ENCODE results near the gene TRIO.

DNA sequence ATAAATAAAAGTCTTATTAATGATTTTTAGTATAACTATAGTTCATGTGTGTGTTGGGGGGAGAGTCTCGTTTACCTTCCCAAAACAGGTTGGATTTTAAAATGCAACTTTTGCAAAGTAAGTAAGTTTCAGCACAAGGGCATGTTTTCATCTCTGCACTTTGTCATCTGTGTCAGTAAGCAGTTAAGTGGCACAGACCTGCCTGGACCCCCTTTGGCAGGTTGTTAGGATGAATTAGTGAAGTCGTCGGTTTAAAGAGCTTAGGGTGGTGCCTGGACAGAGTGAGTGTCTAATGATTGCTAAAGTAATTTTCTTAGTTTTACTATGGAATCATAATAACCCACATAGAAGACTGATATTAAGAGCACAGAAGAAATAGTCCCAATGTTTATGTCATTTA lies 74.9 kb downstream of the TRIO start:
- TF ChIP-seq, protein P1, sequence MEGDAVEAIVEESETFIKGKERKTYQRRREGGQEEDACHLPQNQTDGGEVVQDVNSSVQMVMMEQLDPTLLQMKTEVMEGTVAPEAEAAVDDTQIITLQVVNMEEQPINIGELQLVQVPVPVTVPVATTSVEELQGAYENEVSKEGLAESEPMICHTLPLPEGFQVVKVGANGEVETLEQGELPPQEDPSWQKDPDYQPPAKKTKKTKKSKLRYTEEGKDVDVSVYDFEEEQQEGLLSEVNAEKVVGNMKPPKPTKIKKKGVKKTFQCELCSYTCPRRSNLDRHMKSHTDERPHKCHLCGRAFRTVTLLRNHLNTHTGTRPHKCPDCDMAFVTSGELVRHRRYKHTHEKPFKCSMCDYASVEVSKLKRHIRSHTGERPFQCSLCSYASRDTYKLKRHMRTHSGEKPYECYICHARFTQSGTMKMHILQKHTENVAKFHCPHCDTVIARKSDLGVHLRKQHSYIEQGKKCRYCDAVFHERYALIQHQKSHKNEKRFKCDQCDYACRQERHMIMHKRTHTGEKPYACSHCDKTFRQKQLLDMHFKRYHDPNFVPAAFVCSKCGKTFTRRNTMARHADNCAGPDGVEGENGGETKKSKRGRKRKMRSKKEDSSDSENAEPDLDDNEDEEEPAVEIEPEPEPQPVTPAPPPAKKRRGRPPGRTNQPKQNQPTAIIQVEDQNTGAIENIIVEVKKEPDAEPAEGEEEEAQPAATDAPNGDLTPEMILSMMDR (IDR thresholded peaks at IDR 0.05; ENCODE audit: poor library complexity), result no peak
- TF ChIP-seq EZH2phosphoT487 (IDR thresholded peaks at IDR 0.05; ENCODE audit: low read depth, severe bottlenecking, unreplicated experiment), result no peak
